ENCODE results near the gene ADAMTSL1. TPM values are rescaled to one million over a fixed set of nuclear protein-coding genes. Genes with fewer than 3 reads are reported as not detected.

The ADAMTSL1 gene
- total RNA-seq, 2 donors from 2014 or later: not detected

DNA sequence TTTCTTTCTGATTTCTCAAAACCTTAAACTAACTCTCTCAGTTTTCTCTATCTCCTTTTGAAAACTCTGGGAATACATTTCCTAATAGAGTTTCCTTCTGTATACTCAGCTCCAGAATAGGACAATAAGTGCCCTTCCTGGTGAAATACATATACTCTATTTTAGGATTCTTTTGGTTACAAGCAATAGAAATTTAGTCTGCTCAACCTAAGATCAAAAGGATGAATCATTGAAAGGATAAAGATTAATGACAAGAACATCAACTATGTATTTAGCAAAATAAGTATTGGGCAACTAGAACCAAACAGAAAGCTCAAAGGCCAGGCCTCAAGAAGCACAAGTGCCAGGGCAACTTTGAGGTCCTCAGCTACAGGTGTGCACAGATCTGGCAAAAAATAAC lies 127.1 kb downstream of the ADAMTSL1 start:
- DNase-seq (no peak), ATAC-seq (replicated peaks in 1 of 2) (no peak)
- Mint-ChIP-seq H3K9me3 (no peaks in the 10 kb centered on the region), H3K4me1 (ENCODE audit: low read depth) (no peaks in the 10 kb centered on the region), H3K4me3 (no peak overlapping the region), H3K36me3 (ENCODE audit: insufficient read depth in 2 of 2) (no peaks in the 10 kb centered on the region), H3K27me3 (ENCODE audit: low read depth) (no peaks in the 10 kb centered on the region), H3K27ac (no peak overlapping the region)

DNA sequence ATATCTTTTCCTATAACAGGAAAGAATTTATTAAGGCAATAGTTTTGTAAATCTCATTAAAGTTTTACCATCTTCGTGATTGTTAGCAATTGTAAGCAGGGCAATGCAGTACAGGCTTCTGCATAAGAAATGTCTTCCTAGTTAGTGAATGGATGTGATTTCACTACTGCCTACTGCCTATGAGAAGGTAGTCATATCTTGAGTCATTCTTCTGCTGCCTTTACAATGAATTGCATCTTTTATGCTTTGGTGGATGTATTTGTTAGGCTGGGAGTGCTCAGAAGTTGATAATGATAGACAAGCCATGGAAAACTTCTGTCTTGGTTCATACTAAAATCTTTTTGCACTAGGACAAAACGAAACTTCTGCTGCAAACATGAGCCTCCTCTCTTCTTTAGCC lies 128.0 kb downstream of the ADAMTSL1 start:
- no peak for DNase-seq
- no peak for ATAC-seq (replicated peaks in 1 of 2)
- Mint-ChIP-seq H3K4me3 (no peak overlapping the region), H3K27ac (no peak overlapping the region), H3K9me3 (peaks cover 0 to 3% of the 10 kb centered on the region in 2 donors), H3K36me3 (ENCODE audit: insufficient read depth in 2 of 2) (no peaks in the 10 kb centered on the region), H3K4me1 (ENCODE audit: low read depth) (no peaks in the 10 kb centered on the region), H3K27me3 (ENCODE audit: low read depth) (no peaks in the 10 kb centered on the region)

DNA sequence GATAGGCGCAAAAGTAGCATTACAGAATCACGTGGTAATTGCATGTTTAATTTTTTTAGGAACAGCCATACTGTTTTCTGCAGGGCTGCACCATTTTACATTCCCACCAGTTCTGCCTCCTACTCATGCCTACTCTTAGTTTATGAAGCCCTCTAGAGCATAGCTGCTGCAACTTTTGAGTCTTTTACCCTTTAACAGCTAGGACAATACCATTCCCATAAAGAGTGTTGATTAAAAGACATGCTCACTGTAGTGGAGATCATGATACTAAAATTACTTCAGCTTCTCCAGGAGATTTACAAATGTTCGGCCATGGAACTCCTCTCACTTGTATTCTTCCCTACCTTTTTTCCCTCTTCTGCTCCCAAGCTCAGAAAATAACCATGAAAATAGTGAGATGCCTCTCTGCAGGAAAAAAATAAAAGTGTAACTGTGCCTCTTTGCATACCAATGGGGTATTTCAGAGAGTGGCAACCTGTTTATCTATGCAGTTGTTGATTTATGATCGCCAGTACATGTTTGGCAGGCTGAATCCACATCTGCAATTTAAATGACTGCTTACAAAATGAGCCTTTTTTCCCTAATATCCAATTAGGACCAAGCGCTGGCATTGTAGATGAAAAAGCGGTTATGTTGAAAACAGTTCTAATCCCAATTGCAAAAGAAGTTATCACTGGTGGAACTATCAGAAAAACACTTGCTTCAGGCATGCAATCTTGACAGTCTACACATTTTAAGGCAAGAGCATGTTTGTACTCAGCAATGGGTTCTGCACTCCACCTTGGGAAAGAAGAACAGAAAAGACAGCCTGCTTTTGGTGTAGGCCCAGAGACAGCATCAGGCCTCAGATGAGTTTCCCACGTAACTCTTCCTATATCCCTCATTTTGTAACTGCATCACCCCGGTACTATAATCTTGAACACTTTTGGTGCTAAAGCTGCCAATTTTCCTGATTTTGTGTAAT lies 131.1 kb downstream of the ADAMTSL1 start:
- no peaks in the 10 kb centered on the region for H3K27me3 Mint-ChIP-seq (ENCODE audit: low read depth)
- no peaks in the 10 kb centered on the region for H3K36me3 Mint-ChIP-seq (ENCODE audit: insufficient read depth in 2 of 2)
- peaks cover 0 to 3% of the 10 kb centered on the region in 2 donors for H3K9me3 Mint-ChIP-seq
- H3K4me1 Mint-ChIP-seq (ENCODE audit: low read depth): no peaks in the 10 kb centered on the region
- H3K27ac Mint-ChIP-seq: no peak overlapping the region
- DNase-seq: no peak
- ATAC-seq (replicated peaks in 1 of 2): no peak
- no peak overlapping the region for H3K4me3 Mint-ChIP-seq

DNA sequence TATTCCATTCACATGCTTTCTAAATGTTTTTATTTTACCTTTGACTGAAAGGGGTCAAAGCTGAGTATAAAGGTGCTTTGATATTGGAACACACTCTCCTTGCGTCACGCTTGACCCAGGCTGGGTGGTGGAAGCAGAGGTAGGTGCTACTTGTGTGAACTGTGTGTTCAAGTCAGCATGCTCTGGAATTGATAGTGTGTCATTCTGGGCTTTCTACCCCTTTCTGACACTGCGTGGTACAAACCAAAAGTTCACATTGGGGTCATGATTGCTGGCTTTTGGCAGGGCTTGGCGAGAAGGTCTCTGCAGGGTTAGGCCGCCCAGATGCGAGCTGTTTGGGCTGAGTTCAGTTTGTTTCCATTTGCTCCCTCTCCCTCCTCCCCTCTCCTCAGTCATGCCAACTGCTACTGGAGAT lies 131.8 kb downstream of the ADAMTSL1 start:
- ATAC-seq (replicated peaks in 1 of 2) (no peak), DNase-seq (no peak)
- Mint-ChIP-seq H3K27me3 (ENCODE audit: low read depth) (no peaks in the 10 kb centered on the region), H3K36me3 (ENCODE audit: insufficient read depth in 2 of 2) (no peaks in the 10 kb centered on the region), H3K4me3 (no peak overlapping the region), H3K27ac (no peak overlapping the region), H3K4me1 (ENCODE audit: low read depth) (no peaks in the 10 kb centered on the region), H3K9me3 (peaks cover 0 to 3% of the 10 kb centered on the region in 2 donors)

DNA sequence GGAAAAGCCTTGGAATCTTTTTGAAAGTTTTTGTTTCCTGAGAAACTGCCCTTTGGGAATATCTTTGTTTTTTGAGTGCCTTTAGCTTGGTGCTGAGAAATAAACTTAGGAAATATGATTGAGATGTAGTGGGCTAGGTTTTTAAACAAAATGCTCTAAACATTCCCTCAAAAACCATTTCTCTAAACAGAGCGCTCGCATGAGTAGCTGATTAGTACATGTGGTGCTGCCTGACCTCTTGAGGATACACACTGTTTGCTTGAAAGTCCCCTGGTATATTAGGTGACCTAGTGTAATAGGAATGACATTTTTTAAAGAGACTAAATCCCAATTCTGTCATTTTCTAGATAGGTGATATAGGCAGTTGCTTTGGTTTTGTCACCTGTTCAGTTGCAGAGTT lies 132.3 kb downstream of the ADAMTSL1 start:
- H3K36me3 Mint-ChIP-seq (ENCODE audit: insufficient read depth in 2 of 2): no peaks in the 10 kb centered on the region
- H3K4me3 Mint-ChIP-seq: no peak overlapping the region
- H3K27me3 Mint-ChIP-seq (ENCODE audit: low read depth): no peaks in the 10 kb centered on the region
- DNase-seq: no peak
- H3K27ac Mint-ChIP-seq: no peak overlapping the region
- no peaks in the 10 kb centered on the region for H3K4me1 Mint-ChIP-seq (ENCODE audit: low read depth)
- H3K9me3 Mint-ChIP-seq: peaks cover 0 to 3% of the 10 kb centered on the region in 2 donors
- ATAC-seq (replicated peaks in 1 of 2): no peak

DNA sequence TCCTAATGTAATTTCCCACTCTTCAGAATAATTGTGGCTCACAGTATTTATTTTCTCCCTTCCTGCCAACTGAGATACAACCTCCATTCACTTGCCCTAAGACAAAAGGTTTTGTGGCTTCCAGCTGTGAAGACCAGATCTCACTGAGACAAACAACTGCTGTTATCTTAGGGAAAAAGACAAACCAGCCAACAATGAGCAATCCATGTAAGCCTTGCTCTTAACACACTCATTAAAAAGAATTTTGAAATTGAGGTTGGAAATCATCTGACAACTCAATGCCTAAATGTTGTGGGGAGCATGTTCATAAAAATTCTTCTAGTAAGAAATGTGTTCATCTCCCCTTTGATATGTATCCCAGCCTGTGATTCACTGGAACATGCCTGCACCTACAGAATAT lies 132.9 kb downstream of the ADAMTSL1 start:
- H3K4me3 Mint-ChIP-seq: no peak overlapping the region
- no peaks in the 10 kb centered on the region for H3K4me1 Mint-ChIP-seq (ENCODE audit: low read depth)
- H3K27ac Mint-ChIP-seq: no peak overlapping the region
- peaks cover 0 to 3% of the 10 kb centered on the region in 2 donors for H3K9me3 Mint-ChIP-seq
- H3K36me3 Mint-ChIP-seq (ENCODE audit: insufficient read depth in 2 of 2): no peaks in the 10 kb centered on the region
- H3K27me3 Mint-ChIP-seq (ENCODE audit: low read depth): no peaks in the 10 kb centered on the region
- DNase-seq (no peak), ATAC-seq (replicated peaks in 1 of 2) (no peak)

DNA sequence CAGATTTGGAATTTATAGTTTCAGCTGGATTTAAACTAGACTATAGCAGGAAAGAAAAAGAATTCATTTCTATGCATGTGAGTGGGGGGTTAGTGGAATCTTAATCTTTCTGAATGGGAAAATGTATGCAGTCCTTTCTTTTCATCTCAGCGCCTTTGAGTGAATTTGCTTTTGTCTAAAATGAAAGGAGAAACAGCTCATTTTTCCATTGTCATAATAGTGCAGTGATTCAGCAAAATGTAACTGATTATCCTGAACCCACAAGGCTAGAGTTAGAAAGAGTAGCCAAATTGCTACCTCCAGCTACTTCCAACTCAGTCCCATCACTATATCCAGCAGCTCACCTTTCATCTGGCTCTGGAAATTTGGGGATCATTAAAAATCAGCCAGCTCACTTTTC lies 134.4 kb downstream of the ADAMTSL1 start:
- H3K9me3 Mint-ChIP-seq: peaks cover 0 to 3% of the 10 kb centered on the region in 2 donors
- no peaks in the 10 kb centered on the region for H3K36me3 Mint-ChIP-seq (ENCODE audit: insufficient read depth in 2 of 2)
- no peak overlapping the region for H3K27ac Mint-ChIP-seq
- no peak for DNase-seq
- H3K27me3 Mint-ChIP-seq (ENCODE audit: low read depth): no peaks in the 10 kb centered on the region
- no peaks in the 10 kb centered on the region for H3K4me1 Mint-ChIP-seq (ENCODE audit: low read depth)
- no peak for ATAC-seq (replicated peaks in 1 of 2)
- no peak overlapping the region for H3K4me3 Mint-ChIP-seq

DNA sequence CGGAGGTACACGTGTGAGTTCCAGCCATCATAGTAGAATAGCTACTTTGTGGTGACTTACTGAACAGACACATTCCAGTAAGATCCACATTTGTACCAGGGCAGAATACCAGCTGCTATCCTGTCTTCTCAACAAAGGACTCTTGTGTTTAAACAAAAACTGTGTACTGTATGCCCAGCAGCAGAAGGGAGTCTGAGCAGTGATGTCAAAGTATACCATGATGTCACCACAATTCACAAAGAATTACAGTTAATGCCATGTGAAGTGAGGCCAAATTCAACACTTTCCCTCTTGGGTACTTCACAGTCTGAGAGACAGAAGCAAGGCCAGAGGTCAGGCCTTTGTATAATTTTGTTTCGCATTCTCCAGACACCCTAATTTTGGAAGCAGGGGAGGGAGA lies 137.0 kb downstream of the ADAMTSL1 start:
- no peak overlapping the region for H3K4me3 Mint-ChIP-seq
- ATAC-seq (replicated peaks in 1 of 2) (no peak), DNase-seq (no peak)
- no peaks in the 10 kb centered on the region for H3K4me1 Mint-ChIP-seq (ENCODE audit: low read depth)
- no peaks in the 10 kb centered on the region for H3K27me3 Mint-ChIP-seq (ENCODE audit: low read depth)
- H3K36me3 Mint-ChIP-seq (ENCODE audit: insufficient read depth in 2 of 2): no peaks in the 10 kb centered on the region
- H3K27ac Mint-ChIP-seq: no peak overlapping the region
- peaks cover 0 to 4% of the 10 kb centered on the region in 2 donors for H3K9me3 Mint-ChIP-seq

DNA sequence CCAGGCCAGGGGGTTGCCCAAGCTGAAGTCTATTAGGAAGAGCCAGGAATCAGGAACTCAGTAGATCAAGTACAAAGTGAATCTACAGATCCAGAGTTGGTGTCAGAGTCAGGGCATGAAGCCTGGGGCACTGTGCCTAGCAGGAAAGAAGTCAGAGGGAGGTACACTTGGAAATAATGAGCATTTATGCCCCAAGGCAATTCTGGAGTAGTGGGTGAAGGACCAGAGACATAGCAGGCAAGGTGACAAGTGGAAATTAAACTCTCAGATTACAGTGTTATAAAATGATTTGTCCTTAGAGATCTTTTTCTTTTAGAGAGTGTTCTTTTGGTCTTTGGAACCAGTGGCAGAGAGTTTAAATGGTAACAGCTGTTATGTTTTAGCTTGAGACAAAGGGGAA lies 138.0 kb downstream of the ADAMTSL1 start:
- DNase-seq (no peak), ATAC-seq (replicated peaks in 1 of 2) (no peak)
- Mint-ChIP-seq H3K4me1 (ENCODE audit: low read depth) (no peaks in the 10 kb centered on the region), H3K9me3 (peaks cover 0 to 1% of the 10 kb centered on the region in 2 donors), H3K27ac (no peak overlapping the region), H3K36me3 (ENCODE audit: insufficient read depth in 2 of 2) (no peaks in the 10 kb centered on the region), H3K27me3 (ENCODE audit: low read depth) (no peaks in the 10 kb centered on the region), H3K4me3 (no peak overlapping the region)

DNA sequence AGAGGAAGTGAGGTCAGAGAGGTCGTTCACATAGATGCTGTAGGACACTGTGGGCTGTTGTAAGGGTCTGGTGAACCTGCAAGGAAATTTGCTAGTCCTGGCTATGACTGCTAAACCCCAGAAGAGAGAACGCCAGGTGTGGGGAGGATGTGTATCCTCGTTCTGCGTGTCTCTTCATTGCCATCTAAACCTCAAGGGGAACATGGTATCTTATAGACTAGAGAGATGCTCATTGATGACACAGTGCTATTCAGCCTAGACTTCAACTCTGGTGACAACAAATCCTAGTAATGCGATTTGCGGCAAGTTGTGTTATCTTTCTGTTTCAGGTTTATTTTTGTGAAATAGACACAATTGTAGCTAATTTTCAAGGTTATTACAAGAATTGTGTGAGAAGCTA lies 140.2 kb downstream of the ADAMTSL1 start:
- H3K27ac Mint-ChIP-seq: no peak overlapping the region
- H3K4me1 Mint-ChIP-seq (ENCODE audit: low read depth): no peaks in the 10 kb centered on the region
- H3K4me3 Mint-ChIP-seq: no peak overlapping the region
- no peaks in the 10 kb centered on the region for H3K27me3 Mint-ChIP-seq (ENCODE audit: low read depth)
- no peaks in the 10 kb centered on the region for H3K36me3 Mint-ChIP-seq (ENCODE audit: insufficient read depth in 2 of 2)
- peaks cover 0 to 1% of the 10 kb centered on the region in 2 donors for H3K9me3 Mint-ChIP-seq
- no peak for DNase-seq
- ATAC-seq (replicated peaks in 1 of 2): no peak

DNA sequence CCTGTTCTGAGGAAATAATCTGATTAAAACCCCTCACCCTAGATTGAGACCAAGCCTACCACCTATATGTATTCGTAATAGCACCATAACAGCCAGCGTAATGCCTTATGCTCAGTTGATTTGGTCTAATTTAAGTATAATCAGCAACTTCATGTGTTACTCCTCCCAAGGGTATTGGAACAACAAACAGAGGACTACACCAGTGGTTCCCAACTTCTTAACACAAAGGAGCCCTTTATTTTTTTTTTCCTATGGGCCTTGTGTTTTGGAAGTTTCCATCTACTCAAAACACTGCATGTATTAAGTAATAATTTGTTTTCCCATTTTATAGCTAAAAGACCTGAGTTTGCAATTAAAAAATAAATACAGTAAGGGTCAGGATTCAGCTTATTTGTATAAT lies 140.7 kb downstream of the ADAMTSL1 start:
- ATAC-seq (replicated peaks in 1 of 2): no peak
- H3K9me3 Mint-ChIP-seq: peaks cover 0 to 1% of the 10 kb centered on the region in 2 donors
- H3K4me1 Mint-ChIP-seq (ENCODE audit: low read depth): no peaks in the 10 kb centered on the region
- H3K4me3 Mint-ChIP-seq: no peak overlapping the region
- DNase-seq: no peak
- no peaks in the 10 kb centered on the region for H3K27me3 Mint-ChIP-seq (ENCODE audit: low read depth)
- no peaks in the 10 kb centered on the region for H3K36me3 Mint-ChIP-seq (ENCODE audit: insufficient read depth in 2 of 2)
- H3K27ac Mint-ChIP-seq: no peak overlapping the region

DNA sequence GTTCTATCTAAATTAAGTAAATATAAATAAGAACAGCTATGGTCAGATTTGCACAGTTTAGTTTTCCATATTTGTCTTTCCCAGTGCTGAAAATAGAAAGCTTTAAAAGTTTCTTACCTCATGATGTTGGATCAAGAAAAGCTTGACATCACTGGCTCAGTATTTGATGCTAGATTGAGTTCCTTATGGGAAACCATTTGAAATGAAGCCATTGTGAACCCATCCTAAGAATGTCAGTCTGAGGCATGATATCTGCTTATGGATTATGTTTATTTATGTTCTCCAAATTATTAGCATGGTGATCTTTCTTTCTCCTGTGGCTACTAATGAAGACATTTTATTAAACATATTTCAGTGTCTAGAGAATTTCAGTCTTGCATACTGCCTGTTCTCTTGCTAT lies 143.0 kb downstream of the ADAMTSL1 start:
- H3K4me3 Mint-ChIP-seq: no peak overlapping the region
- ATAC-seq (replicated peaks in 1 of 2): no peak

DNA sequence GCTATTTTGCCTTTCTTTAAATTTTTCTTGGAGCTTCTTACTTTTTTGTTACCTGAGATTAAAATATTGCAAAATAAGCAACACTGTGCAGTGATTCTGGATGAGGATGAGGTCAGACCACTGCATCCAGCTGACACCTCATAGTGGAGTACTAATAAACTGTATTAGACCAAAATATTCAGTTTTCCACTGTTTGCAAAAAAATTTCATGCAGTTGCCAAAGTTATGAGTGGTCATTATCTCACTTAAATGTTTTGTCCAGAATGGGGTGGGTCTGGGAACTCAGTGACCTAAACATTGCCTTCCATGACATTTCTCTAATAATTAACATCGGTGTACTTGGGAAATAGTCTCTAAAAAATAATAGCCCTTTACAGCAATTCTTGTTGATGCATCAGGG lies 143.8 kb downstream of the ADAMTSL1 start:
- Mint-ChIP-seq H3K27me3 (ENCODE audit: low read depth) (no peaks in the 10 kb centered on the region), H3K36me3 (ENCODE audit: insufficient read depth in 2 of 2) (no peaks in the 10 kb centered on the region), H3K9me3 (peaks cover 0 to 1% of the 10 kb centered on the region in 2 donors), H3K27ac (no peak overlapping the region), H3K4me1 (ENCODE audit: low read depth) (no peaks in the 10 kb centered on the region), H3K4me3 (no peak overlapping the region)
- ATAC-seq (replicated peaks in 1 of 2) (no peak), DNase-seq (no peak)

More for the DNA sequence above, 143.0 kb downstream of the ADAMTSL1 start:
- Mint-ChIP-seq H3K36me3 (ENCODE audit: insufficient read depth in 2 of 2) (no peaks in the 10 kb centered on the region), H3K27ac (no peak overlapping the region), H3K27me3 (ENCODE audit: low read depth) (no peaks in the 10 kb centered on the region), H3K9me3 (peaks cover 0 to 1% of the 10 kb centered on the region in 2 donors), H3K4me1 (ENCODE audit: low read depth) (no peaks in the 10 kb centered on the region)
- no peak for DNase-seq

DNA sequence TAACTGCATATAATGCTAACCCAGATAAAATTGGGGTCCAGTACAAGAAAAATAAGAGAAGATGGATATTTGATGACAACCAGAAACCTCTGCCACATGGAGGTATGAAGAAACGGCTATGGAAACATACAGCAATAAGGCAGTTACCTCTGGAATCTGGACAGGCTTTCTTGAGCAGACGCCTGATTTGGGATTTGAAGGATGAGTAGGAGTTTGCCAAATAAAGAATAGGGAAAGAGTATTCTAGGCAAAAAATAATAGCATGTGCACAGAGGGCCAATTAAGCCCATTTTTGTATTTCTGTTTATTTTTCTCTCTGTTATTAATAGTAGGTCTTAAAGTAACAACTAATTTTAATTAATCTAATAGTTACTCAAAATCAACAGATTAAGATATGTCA lies 144.9 kb downstream of the ADAMTSL1 start:
- no peaks in the 10 kb centered on the region for H3K36me3 Mint-ChIP-seq (ENCODE audit: insufficient read depth in 2 of 2)
- DNase-seq: no peak
- H3K27ac Mint-ChIP-seq: no peak overlapping the region
- no peak overlapping the region for H3K4me3 Mint-ChIP-seq
- no peaks in the 10 kb centered on the region for H3K27me3 Mint-ChIP-seq (ENCODE audit: low read depth)
- no peak for ATAC-seq (replicated peaks in 1 of 2)
- no peaks in the 10 kb centered on the region for H3K9me3 Mint-ChIP-seq
- H3K4me1 Mint-ChIP-seq (ENCODE audit: low read depth): no peaks in the 10 kb centered on the region
